Activated CD4-positive, alpha-beta T cell treated with anti-CD3 and anti-CD28 coated beads, Interleukin-2, amount 10 ng/mL, durations not matched to agents 7 days and 5 days (primary cell): ENCODE results near the gene SLC35B2. TPM values are rescaled to one million over a fixed set of nuclear protein-coding genes. Genes with fewer than 3 reads are reported as not detected.
"Not testable (repeated sequence)": the region's sequence is repeated elsewhere in the genome, so short reads cannot be mapped to it uniquely, and the experiment has no call there.

Experiments
- CTCF ChIA-PET: fragments of 350-600 bp; sonication (Branson Sonifier 250); formaldehyde crosslinking; loops from one replicate; lab custom pipeline; 2021; ENCODE audit warnings: antibody characterized with exemption; lab: Charles Lee
- POLR2A ChIA-PET: fragments of 350-600 bp; sonication (Branson Sonifier 250); formaldehyde crosslinking; loops from one replicate; lab custom pipeline; 2021; ENCODE audit warnings: antibody characterized with exemption; lab: Charles Lee
- DNase-seq: peaks from one replicate; pipeline ENCODE4 v3.0.0-alpha.2; 2020
- H3K27ac Mint-ChIP-seq: one replicate; pipeline ENCODE4 v1.8.0; 2021; ENCODE audit warnings: mild to moderate bottlenecking, moderate library complexity, mixed read lengths
- H3K27me3 Mint-ChIP-seq: one replicate; pipeline ENCODE4 v1.8.0; 2021; ENCODE audit warnings: mixed read lengths
- H3K36me3 Mint-ChIP-seq: one replicate; pipeline ENCODE4 v1.8.0; 2021; ENCODE audit warnings: low read depth, mixed read lengths
- H3K4me1 Mint-ChIP-seq: one replicate; pipeline ENCODE4 v1.8.0; 2021; ENCODE audit warnings: mixed read lengths
- H3K4me3 Mint-ChIP-seq: one replicate; pipeline ENCODE4 v1.8.0; 2021; ENCODE audit warnings: mild to moderate bottlenecking, moderate library complexity, mixed read lengths
- H3K9me3 Mint-ChIP-seq: one replicate; pipeline ENCODE4 v1.8.0; 2021; ENCODE audit warnings: mixed read lengths
- total RNA-seq, 2 experiments: library from RNA; stranded (reverse); gene quantifications; one replicate each; pipeline ENCODE4 v1.2.3, GENCODE V29; 2021

The SLC35B2 gene
- total RNA-seq, 2 experiments from 2014 or later: 29.5 to 30.1 TPM

GRCh38 chr6:44232676-44233566, 24.4 kb downstream of the SLC35B2 start:
- peaks cover 14% of the 10 kb centered on the region for H3K36me3 Mint-ChIP-seq
- H3K4me1 Mint-ChIP-seq: peaks cover 24% of the 10 kb centered on the region
- H3K27ac Mint-ChIP-seq: peak overlapping the region; percentile 76
- ChIA-PET POLR2A (interaction anchor here (0.6 kb wide), 1 partner anchor 14 kb away, joined by 3 read pairs; the partner anchor contains the start of gene HSP90AB1), CTCF (interaction anchor here (1.5 to 3.6 kb wide), 3 partner anchors 9 to 77 kb away, joined by 3 to 14 read pairs (median 10); partner anchors contain the start of gene SLC29A1)
- DNase-seq: no peak
- H3K4me3 Mint-ChIP-seq: no peak overlapping the region
- no peaks in the 10 kb centered on the region for H3K27me3 Mint-ChIP-seq
- no peaks in the 10 kb centered on the region for H3K9me3 Mint-ChIP-seq

GRCh38 chr6:44231426-44231825, 25.9 kb downstream of the SLC35B2 start:
- H3K4me3 Mint-ChIP-seq, DNase-seq, H3K9me3 Mint-ChIP-seq, H3K27me3 Mint-ChIP-seq, POLR2A ChIA-PET: not testable (repeated sequence)
- CTCF ChIA-PET: interaction anchor here (1.1 kb wide), 1 partner anchor 37 kb away, joined by 3 read pairs; no protein-coding TSS in a partner anchor
- peaks cover 14% of the 10 kb centered on the region for H3K36me3 Mint-ChIP-seq
- peak overlapping the region; percentile 50 for H3K27ac Mint-ChIP-seq
- H3K4me1 Mint-ChIP-seq: peaks cover 13% of the 10 kb centered on the region

- no peak overlapping the region for H3K27ac Mint-ChIP-seq
- no peaks in the 10 kb centered on the region for H3K27me3 Mint-ChIP-seq
- ChIA-PET POLR2A (no interaction called here), CTCF (interaction anchor here (0.7 to 1.7 kb wide), 4 partner anchors 9 to 37 kb away, joined by 3 to 8 read pairs (median 4); no protein-coding TSS in a partner anchor)
- peaks cover 16% of the 10 kb centered on the region for H3K4me1 Mint-ChIP-seq
- H3K36me3 Mint-ChIP-seq: peaks cover 11% of the 10 kb centered on the region
- DNase-seq: no peak
- no peaks in the 10 kb centered on the region for H3K9me3 Mint-ChIP-seq
- no peak overlapping the region for H3K4me3 Mint-ChIP-seq
These were observed 27.2 kb downstream of the SLC35B2 start for GRCh38 chr6:44230034-44230675.

- Mint-ChIP-seq H3K36me3 (peaks cover 11% of the 10 kb centered on the region), H3K27ac (no peak overlapping the region), H3K4me1 (peaks cover 22% of the 10 kb centered on the region), H3K27me3 (no peaks in the 10 kb centered on the region), H3K4me3 (no peak overlapping the region), H3K9me3 (no peaks in the 10 kb centered on the region)
- POLR2A ChIA-PET: no interaction called here
- DNase-seq: no peak
- CTCF ChIA-PET: interaction anchor here (0.7 to 1.7 kb wide), 3 partner anchors 8 to 27 kb away, joined by 3 to 8 read pairs (median 4); no protein-coding TSS in a partner anchor
These were observed 27.8 kb downstream of the SLC35B2 start for GRCh38 chr6:44229376-44230033.

GRCh38 chr6:44228836-44229235, 28.5 kb downstream of the SLC35B2 start:
- Mint-ChIP-seq H3K27ac (no peak overlapping the region), H3K9me3 (no peaks in the 10 kb centered on the region), H3K4me1 (peaks cover 27% of the 10 kb centered on the region), H3K4me3 (no peak overlapping the region), H3K36me3 (peaks cover 11% of the 10 kb centered on the region), H3K27me3 (no peaks in the 10 kb centered on the region)
- CTCF ChIA-PET: interaction anchor here (0.6 to 1.4 kb wide), 3 partner anchors 13 to 28 kb away, joined by 4 to 7 read pairs (median 5); partner anchors contain the start of gene SLC35B2
- POLR2A ChIA-PET: no interaction called here
- DNase-seq: no peak

- H3K4me3 Mint-ChIP-seq: no peak overlapping the region
- ChIA-PET CTCF (interaction anchor here (0.6 to 1.4 kb wide), 3 partner anchors 14 to 28 kb away, joined by 4 to 7 read pairs (median 5); partner anchors contain the start of gene SLC35B2), POLR2A (no interaction called here)
- H3K4me1 Mint-ChIP-seq: peaks cover 23% of the 10 kb centered on the region
- H3K27me3 Mint-ChIP-seq: no peaks in the 10 kb centered on the region
- H3K36me3 Mint-ChIP-seq: peaks cover 9% of the 10 kb centered on the region
- no peaks in the 10 kb centered on the region for H3K9me3 Mint-ChIP-seq
- no peak overlapping the region for H3K27ac Mint-ChIP-seq
- DNase-seq: no peak
These were observed 28.9 kb downstream of the SLC35B2 start for GRCh38 chr6:44228433-44228832.

- Mint-ChIP-seq H3K27ac (no peak overlapping the region), H3K9me3 (no peaks in the 10 kb centered on the region), H3K4me1 (peaks cover 20% of the 10 kb centered on the region), H3K36me3 (peaks cover 9% of the 10 kb centered on the region), H3K4me3 (no peak overlapping the region), H3K27me3 (no peaks in the 10 kb centered on the region)
- no peak for DNase-seq
- ChIA-PET POLR2A (no interaction called here), CTCF (interaction anchor here (0.9 to 1.4 kb wide), 4 partner anchors 9 to 29 kb away, joined by 3 to 7 read pairs (median 4); partner anchors contain the start of gene SLC35B2)
These were observed 29.3 kb downstream of the SLC35B2 start for GRCh38 chr6:44228031-44228430.

GRCh38 chr6:44227148-44227793, 30.1 kb downstream of the SLC35B2 start:
- Mint-ChIP-seq H3K27ac (peak overlapping the region; percentile 36), H3K27me3 (no peaks in the 10 kb centered on the region), H3K4me3 (no peak overlapping the region), H3K4me1 (peaks cover 24% of the 10 kb centered on the region), H3K36me3 (peaks cover 8% of the 10 kb centered on the region), H3K9me3 (no peaks in the 10 kb centered on the region)
- CTCF ChIA-PET: interaction anchor here (0.9 to 1.4 kb wide), 4 partner anchors 10 to 30 kb away, joined by 3 to 7 read pairs (median 4); partner anchors contain the start of gene SLC35B2
- POLR2A ChIA-PET: no interaction called here
- DNase-seq: no peak

- Mint-ChIP-seq H3K36me3 (peaks cover 7% of the 10 kb centered on the region), H3K27me3 (no peaks in the 10 kb centered on the region), H3K27ac (no peak overlapping the region), H3K4me1 (peaks cover 28% of the 10 kb centered on the region), H3K9me3 (no peaks in the 10 kb centered on the region), H3K4me3 (no peak overlapping the region)
- POLR2A ChIA-PET: no interaction called here
- no peak for DNase-seq
- CTCF ChIA-PET: interaction anchor here (1.1 to 1.6 kb wide), 2 partner anchors 9 to 12 kb away, joined by 3 read pairs; no protein-coding TSS in a partner anchor
These were observed 30.8 kb downstream of the SLC35B2 start for GRCh38 chr6:44226368-44227147.

- no peak for DNase-seq
- Mint-ChIP-seq H3K4me3 (no peak overlapping the region), H3K9me3 (no peaks in the 10 kb centered on the region), H3K36me3 (peaks cover 3% of the 10 kb centered on the region), H3K27ac (no peak overlapping the region), H3K4me1 (peaks cover 34% of the 10 kb centered on the region), H3K27me3 (no peaks in the 10 kb centered on the region)
- POLR2A ChIA-PET: no interaction called here
- CTCF ChIA-PET: interaction anchor here (1.0 to 2.5 kb wide), 8 partner anchors 9 to 71 kb away, joined by 3 to 14 read pairs (median 3); no protein-coding TSS in a partner anchor
These were observed 31.6 kb downstream of the SLC35B2 start for GRCh38 chr6:44225579-44226325.
